ENCODE results near the gene EML6.

The EML6 gene

GRCh38 chr2:54815148-54815539 is 91.7 kb downstream of the EML6 start:
- Histone ChIP-seq H3K36me3 (replicated peaks) (no peaks in the 10 kb centered on the region), H3K27ac (no peak overlapping the region), H3K4me3 (ENCODE audit: low read depth, low read length) (no peak overlapping the region), H3K27me3 (replicated peaks) (no peaks in the 10 kb centered on the region)
- no peak for TF ChIP-seq CTCF (IDR thresholded peaks at IDR 0.05; ENCODE audit: low read depth, low read length, missing control alignments)
- in situ Hi-C loops (cut with HindIII; ENCODE audit: low pct_ligation_motif_present, low sequenced_read_pairs): no loop called here
- no peak for DNase-seq

GRCh38 chr2:54818226-54818625 is 94.8 kb downstream of the EML6 start:
- TF ChIP-seq CTCF (IDR thresholded peaks at IDR 0.05; ENCODE audit: low read depth, low read length, missing control alignments): no peak
- no peak overlapping the region for H3K4me3 ChIP-seq (ENCODE audit: low read depth, low read length)
- no peaks in the 10 kb centered on the region for H3K36me3 ChIP-seq (replicated peaks)
- DNase-seq: no peak
- in situ Hi-C loops (cut with HindIII; ENCODE audit: low pct_ligation_motif_present, low sequenced_read_pairs): no loop called here
- H3K27me3 ChIP-seq (replicated peaks): no peaks in the 10 kb centered on the region
- H3K27ac ChIP-seq: no peak overlapping the region

- Histone ChIP-seq H3K4me3 (ENCODE audit: low read depth, low read length) (no peak overlapping the region), H3K27ac (no peak overlapping the region), H3K27me3 (replicated peaks) (no peaks in the 10 kb centered on the region), H3K36me3 (replicated peaks) (no peaks in the 10 kb centered on the region)
- TF ChIP-seq CTCF (IDR thresholded peaks at IDR 0.05; ENCODE audit: low read depth, low read length, missing control alignments): no peak
- in situ Hi-C loops (cut with HindIII; ENCODE audit: low pct_ligation_motif_present, low sequenced_read_pairs): no loop called here
- no peak for DNase-seq
Observed at GRCh38 chr2:54820558-54820957, 97.1 kb downstream of the EML6 start.

GRCh38 chr2:54824567-54824966 is 101.1 kb downstream of the EML6 start:
- no peak for TF ChIP-seq CTCF (IDR thresholded peaks at IDR 0.05; ENCODE audit: low read depth, low read length, missing control alignments)
- in situ Hi-C loops (cut with HindIII; ENCODE audit: low pct_ligation_motif_present, low sequenced_read_pairs): no loop called here
- Histone ChIP-seq H3K27me3 (replicated peaks) (no peaks in the 10 kb centered on the region), H3K4me3 (ENCODE audit: low read depth, low read length) (no peak overlapping the region), H3K36me3 (replicated peaks) (no peaks in the 10 kb centered on the region), H3K27ac (no peak overlapping the region)
- DNase-seq: no peak

GRCh38 chr2:54830546-54830945 is 107.1 kb downstream of the EML6 start:
- Histone ChIP-seq H3K27ac (no peak overlapping the region), H3K27me3 (replicated peaks) (no peaks in the 10 kb centered on the region), H3K4me3 (ENCODE audit: low read depth, low read length) (no peak overlapping the region), H3K36me3 (replicated peaks) (no peaks in the 10 kb centered on the region)
- in situ Hi-C loops (cut with HindIII; ENCODE audit: low pct_ligation_motif_present, low sequenced_read_pairs): no loop called here
- no peak for TF ChIP-seq CTCF (IDR thresholded peaks at IDR 0.05; ENCODE audit: low read depth, low read length, missing control alignments)
- DNase-seq: no peak

- in situ Hi-C loops (cut with HindIII; ENCODE audit: low pct_ligation_motif_present, low sequenced_read_pairs): no loop called here
- DNase-seq: no peak
- no peak for TF ChIP-seq CTCF (IDR thresholded peaks at IDR 0.05; ENCODE audit: low read depth, low read length, missing control alignments)
- Histone ChIP-seq H3K4me3 (ENCODE audit: low read depth, low read length) (no peak overlapping the region), H3K36me3 (replicated peaks) (no peaks in the 10 kb centered on the region), H3K27ac (no peak overlapping the region), H3K27me3 (replicated peaks) (no peaks in the 10 kb centered on the region)
Observed at GRCh38 chr2:54831480-54831879, 108.0 kb downstream of the EML6 start.
